UCSD-AML1 (cell line): Measurements from ENCODE around the gene CFAP161.
A peak's percentile ranks its signal among the peaks of the same experiment; 100 is the strongest.
"Not testable (repeated sequence)": the region's sequence is repeated elsewhere in the genome, so short reads cannot be mapped to it uniquely, and the experiment has no call there.

Experiments
- DNase-seq: peaks from one replicate; lab custom pipeline; 2025; ENCODE audit not compliant: unreplicated experiment; lab: John Stamatoyannopoulos, UW

CFAP161 gene

GRCh38 chr15:81106560-81106959 is 27.5 kb upstream of the CFAP161 start:
- DNase-seq: peak; percentile 44

- DNase-seq: no peak
These were observed 26.2 kb upstream of the CFAP161 start for GRCh38 chr15:81107889-81108288.

GRCh38 chr15:81108427-81108826 is 25.6 kb upstream of the CFAP161 start:
- no peak for DNase-seq

GRCh38 chr15:81111018-81111417 is 23.1 kb upstream of the CFAP161 start:
- no peak for DNase-seq

GRCh38 chr15:81111510-81112470 is 22.3 kb upstream of the CFAP161 start:
- DNase-seq: no peak

GRCh38 chr15:81113204-81113657 is 20.8 kb upstream of the CFAP161 start:
- no peak for DNase-seq

GRCh38 chr15:81113861-81114291 is 20.2 kb upstream of the CFAP161 start:
- DNase-seq: no peak

- DNase-seq: no peak
These were observed 18.8 kb upstream of the CFAP161 start for GRCh38 chr15:81115054-81115939.

- no peak for DNase-seq
These were observed 16.9 kb upstream of the CFAP161 start for GRCh38 chr15:81117136-81117535.

- no peak for DNase-seq
These were observed 16.5 kb upstream of the CFAP161 start for GRCh38 chr15:81117581-81117980.

- no peak for DNase-seq
These were observed 15.7 kb upstream of the CFAP161 start for GRCh38 chr15:81118361-81118760.

GRCh38 chr15:81120069-81120468 is 14.0 kb upstream of the CFAP161 start:
- no peak for DNase-seq

- DNase-seq: no peak
These were observed 7.2 kb upstream of the CFAP161 start for GRCh38 chr15:81126892-81127291.

- not testable (repeated sequence) for DNase-seq
These were observed 7.4 kb downstream of the CFAP161 start for GRCh38 chr15:81141478-81141877.

- DNase-seq: no peak
These were observed 11.9 kb downstream of the CFAP161 start for GRCh38 chr15:81146006-81146405.

GRCh38 chr15:81146466-81146865 is 12.4 kb downstream of the CFAP161 start:
- DNase-seq: no peak

GRCh38 chr15:81151389-81151788 is 17.3 kb downstream of the CFAP161 start:
- no peak for DNase-seq

GRCh38 chr15:81152339-81152738 is 18.3 kb downstream of the CFAP161 start:
- DNase-seq: no peak

- DNase-seq: no peak
These were observed 18.7 kb downstream of the CFAP161 start for GRCh38 chr15:81152799-81153198.

GRCh38 chr15:81155375-81156218 is 21.5 kb downstream of the CFAP161 start:
- peak; percentile 23 for DNase-seq

- no peak for DNase-seq
These were observed 22.3 kb downstream of the CFAP161 start for GRCh38 chr15:81156324-81156723.
